Progenitor cell of endocrine pancreas (in vitro differentiated cells): Measurements from ENCODE around the gene L3MBTL1. TPM values are rescaled to one million over a fixed set of nuclear protein-coding genes. Genes with fewer than 3 reads are reported as not detected.

Source experiments
- DNase-seq: peaks from one replicate; pipeline ENCODE4 v3.0.0; 2021; ENCODE audit warnings: low spot score; ENCODE audit not compliant: unreplicated experiment
- H3K27ac Mint-ChIP-seq: 2 replicates; pipeline ENCODE4 v1.8.0; 2021; ENCODE audit warnings: mild to moderate bottlenecking, moderate library complexity, mixed read lengths
- H3K27me3 Mint-ChIP-seq: 2 replicates; pipeline ENCODE4 v1.8.0; 2021; ENCODE audit warnings: mixed read lengths
- H3K36me3 Mint-ChIP-seq: 2 replicates; pipeline ENCODE4 v1.8.0; 2022; ENCODE audit warnings: mixed read lengths; ENCODE audit not compliant: insufficient read depth
- H3K4me1 Mint-ChIP-seq: 2 replicates; pipeline ENCODE4 v1.8.0; 2021; ENCODE audit warnings: low read depth, mixed read lengths
- H3K4me3 Mint-ChIP-seq: 2 replicates; pipeline ENCODE4 v1.8.0; 2021; ENCODE audit warnings: low read depth, mild to moderate bottlenecking, moderate library complexity, mixed read lengths
- H3K9me3 Mint-ChIP-seq: 2 replicates; pipeline ENCODE4 v1.8.0; 2021; ENCODE audit warnings: low read depth, mixed read lengths
- long read RNA-seq: library from polyadenylated mRNA; unstranded; transcript quantifications from one replicate; pipeline ENCODE4 v2.0.0, GENCODE V29; 2020
- total RNA-seq: library from RNA; stranded (reverse); gene quantifications from 2 replicates; pipeline ENCODE4 v1.2.1, GENCODE V29; 2021
- TF ChIP-seq, protein P1 (sequence below): fragments of 200-600 bp; sonication (generic); IDR thresholded peaks from one replicate; pipeline ENCODE4 v1.5.0; 2021; ENCODE audit warnings: antibody characterized with exemption, mild to moderate bottlenecking; ENCODE audit not compliant: unreplicated experiment

L3MBTL1 gene
- 42.8 and 45.7 TPM in 2 replicates for total RNA-seq
- long read RNA-seq, partial matches to known transcripts: 6 of 31 reads
- long read RNA-seq, other reads (novel, unspliced or antisense): 22 of 31 reads

DNA sequence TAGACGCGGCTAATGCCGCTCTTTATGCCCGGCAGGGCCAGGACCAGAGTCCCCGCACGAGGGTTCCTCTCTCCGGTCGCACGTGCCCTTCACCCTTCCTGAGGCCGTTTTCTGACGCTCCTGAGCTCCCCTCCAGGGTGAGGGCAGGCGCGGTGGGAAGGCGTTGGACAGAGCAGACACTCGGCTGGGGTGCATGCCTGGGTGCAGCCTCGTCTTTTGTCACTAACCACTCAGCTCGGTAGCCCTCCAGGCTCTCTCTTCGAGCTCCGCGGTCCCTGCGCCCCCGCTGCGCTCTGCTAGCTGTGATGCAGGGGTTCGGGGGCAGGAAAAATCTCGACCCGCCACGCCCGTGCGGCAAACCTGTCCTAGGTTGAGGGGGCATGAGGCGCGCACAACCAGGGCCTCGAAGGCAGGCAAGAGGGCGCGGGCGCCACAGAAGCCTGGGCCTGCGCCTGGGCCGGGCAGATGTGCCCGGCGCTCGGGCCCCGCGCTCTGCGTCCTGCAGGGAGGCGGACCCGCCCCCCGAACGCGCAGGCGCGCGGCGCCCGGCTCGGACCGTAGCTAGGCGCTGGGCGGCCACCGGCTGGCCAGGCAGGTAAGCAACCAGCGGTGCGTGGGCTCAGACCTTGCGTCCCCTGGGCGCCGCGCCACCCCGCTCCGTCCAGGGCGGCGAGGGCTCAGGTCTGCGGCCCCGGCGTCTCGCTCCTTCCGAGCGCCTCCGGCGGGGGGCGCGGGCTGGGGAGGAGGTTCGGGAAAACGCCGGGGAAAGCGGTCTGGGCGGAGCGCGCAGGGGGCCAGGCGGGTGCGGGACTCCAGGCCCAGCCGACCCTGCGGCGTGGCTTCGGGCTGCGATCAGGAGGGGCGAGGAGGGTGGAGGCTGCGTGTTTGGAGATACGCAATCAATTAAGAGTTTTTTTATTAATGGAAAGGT, at the start of gene L3MBTL1:
TSS of gene L3MBTL1 (plus strand) at position 548 of the 931 bp plus-strand sequence. CDS start 5,807 bp downstream, outside the sequence.
- Mint-ChIP-seq H3K9me3 (no peaks in the 10 kb centered on the region), H3K4me1 (no peaks in the 10 kb centered on the region), H3K27me3 (peaks cover 28% of the 10 kb centered on the region), H3K27ac (no peak within 1 kb of the TSS), H3K4me3 (peak within 1 kb of the TSS; percentile 74), H3K36me3 (no peaks in the 10 kb centered on the region)
- peak; percentile 72 for DNase-seq
- TF ChIP-seq, protein P1, sequence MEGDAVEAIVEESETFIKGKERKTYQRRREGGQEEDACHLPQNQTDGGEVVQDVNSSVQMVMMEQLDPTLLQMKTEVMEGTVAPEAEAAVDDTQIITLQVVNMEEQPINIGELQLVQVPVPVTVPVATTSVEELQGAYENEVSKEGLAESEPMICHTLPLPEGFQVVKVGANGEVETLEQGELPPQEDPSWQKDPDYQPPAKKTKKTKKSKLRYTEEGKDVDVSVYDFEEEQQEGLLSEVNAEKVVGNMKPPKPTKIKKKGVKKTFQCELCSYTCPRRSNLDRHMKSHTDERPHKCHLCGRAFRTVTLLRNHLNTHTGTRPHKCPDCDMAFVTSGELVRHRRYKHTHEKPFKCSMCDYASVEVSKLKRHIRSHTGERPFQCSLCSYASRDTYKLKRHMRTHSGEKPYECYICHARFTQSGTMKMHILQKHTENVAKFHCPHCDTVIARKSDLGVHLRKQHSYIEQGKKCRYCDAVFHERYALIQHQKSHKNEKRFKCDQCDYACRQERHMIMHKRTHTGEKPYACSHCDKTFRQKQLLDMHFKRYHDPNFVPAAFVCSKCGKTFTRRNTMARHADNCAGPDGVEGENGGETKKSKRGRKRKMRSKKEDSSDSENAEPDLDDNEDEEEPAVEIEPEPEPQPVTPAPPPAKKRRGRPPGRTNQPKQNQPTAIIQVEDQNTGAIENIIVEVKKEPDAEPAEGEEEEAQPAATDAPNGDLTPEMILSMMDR: peak; percentile 21

- no peak for DNase-seq
- H3K9me3 Mint-ChIP-seq: no peaks in the 10 kb centered on the region
- H3K27me3 Mint-ChIP-seq: peaks cover 4% of the 10 kb centered on the region
- TF ChIP-seq, protein P1: no peak
- peak overlapping the region; percentile 86 for H3K4me3 Mint-ChIP-seq
- peak overlapping the region; percentile 90 for H3K27ac Mint-ChIP-seq
- peaks cover 21% of the 10 kb centered on the region for H3K4me1 Mint-ChIP-seq
- H3K36me3 Mint-ChIP-seq: peaks cover 32% of the 10 kb centered on the region
Measured at GRCh38 chr20:43458422-43458924, 49.0 kb upstream of the L3MBTL1 start.

DNA sequence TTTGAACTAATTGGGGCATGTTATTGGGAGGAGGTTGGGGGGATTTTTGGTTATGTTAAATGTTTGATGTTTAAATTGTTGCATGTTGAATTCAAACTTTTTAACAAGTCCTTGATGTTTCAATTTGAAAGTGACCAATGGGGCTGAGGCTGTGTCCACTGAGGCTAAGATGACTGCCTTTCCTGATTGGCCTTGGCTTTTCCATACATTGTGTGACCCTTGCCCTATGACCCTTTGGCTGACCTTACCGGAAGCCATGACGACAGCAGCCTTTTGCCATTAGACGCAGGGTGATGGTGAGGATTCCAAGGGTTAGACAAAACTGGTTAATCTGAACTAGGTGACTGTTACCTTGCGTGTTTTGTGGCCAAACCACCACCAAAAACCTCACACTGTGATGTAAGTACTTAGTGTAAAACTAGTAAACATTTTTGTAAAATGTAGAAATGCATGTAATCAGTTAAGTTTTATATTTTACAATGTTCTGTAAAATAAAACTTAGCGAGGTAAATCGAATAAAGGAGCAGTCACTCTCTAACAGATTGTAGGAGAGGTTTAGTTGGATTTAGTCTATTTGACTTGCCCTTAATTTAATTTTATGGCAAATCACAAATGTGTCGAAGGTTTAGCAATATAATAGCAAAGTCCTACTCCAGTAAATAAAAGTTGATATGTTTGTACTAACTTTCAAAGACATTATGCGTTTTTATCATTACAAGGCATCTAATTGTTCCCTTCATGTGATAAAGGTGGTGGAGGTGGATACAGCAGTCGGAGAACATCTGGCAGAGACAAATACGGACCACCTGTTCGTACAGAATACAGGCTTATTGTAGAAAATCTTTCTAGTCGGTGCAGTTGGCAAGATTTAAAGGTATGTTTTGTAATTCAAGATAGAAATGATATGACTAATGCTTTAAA, 48.2 kb upstream of the L3MBTL1 start:
- peak overlapping the region; percentile 69 for H3K27ac Mint-ChIP-seq
- H3K27me3 Mint-ChIP-seq: peaks cover under 1% of the 10 kb centered on the region
- no peak for DNase-seq
- peaks cover 23% of the 10 kb centered on the region for H3K4me1 Mint-ChIP-seq
- peak overlapping the region; percentile 86 for H3K4me3 Mint-ChIP-seq
- TF ChIP-seq, protein P1: no peak
- H3K36me3 Mint-ChIP-seq: peaks cover 39% of the 10 kb centered on the region
- no peaks in the 10 kb centered on the region for H3K9me3 Mint-ChIP-seq

DNA sequence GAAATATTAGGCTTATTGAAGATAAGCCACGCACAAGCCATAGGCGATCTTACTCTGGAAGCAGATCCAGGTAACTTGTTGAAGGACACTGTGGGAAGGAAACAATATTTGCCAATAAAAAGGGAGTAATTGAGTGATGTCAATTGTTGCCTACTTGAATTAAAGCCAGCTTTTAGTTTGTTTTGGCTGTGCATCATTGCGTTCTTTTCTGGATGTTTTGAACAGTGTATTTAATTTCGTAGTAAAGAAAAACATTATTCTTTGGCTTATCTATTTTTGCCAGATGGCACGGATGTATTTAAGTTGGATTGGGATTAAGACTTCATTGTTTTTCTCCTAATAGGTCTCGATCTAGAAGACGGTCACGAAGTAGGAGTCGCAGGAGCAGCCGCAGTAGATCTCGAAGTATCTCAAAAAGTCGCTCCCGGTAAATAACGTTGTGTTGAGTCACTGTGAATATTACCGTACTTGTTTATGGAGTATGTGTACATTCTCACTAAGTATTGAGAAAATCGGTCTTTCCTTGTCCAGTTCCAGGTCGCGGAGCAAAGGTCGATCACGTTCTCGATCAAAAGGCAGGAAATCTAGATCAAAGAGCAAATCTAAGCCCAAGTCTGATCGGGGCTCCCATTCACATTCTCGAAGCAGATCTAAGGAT, 47.2 kb upstream of the L3MBTL1 start:
- Mint-ChIP-seq H3K4me3 (peak overlapping the region; percentile 86), H3K36me3 (peaks cover 46% of the 10 kb centered on the region), H3K27ac (peak overlapping the region; percentile 64), H3K27me3 (no peaks in the 10 kb centered on the region), H3K9me3 (no peaks in the 10 kb centered on the region), H3K4me1 (peaks cover 23% of the 10 kb centered on the region)
- DNase-seq: no peak
- TF ChIP-seq, protein P1: no peak
